HepG2 (cell line): ENCODE results near the gene SMIM1. TPM values are rescaled to one million over a fixed set of nuclear protein-coding genes. Genes with fewer than 3 reads are reported as not detected.

Experiments used
- ATAC-seq: fragments of 200-7000 bp; cut with Tn5 transposase; 3 replicates; pipeline ENCODE4 v1.9.1; 2020; ENCODE audit warnings: mild to moderate bottlenecking, moderate library complexity
- BruUV-seq: library from RNA; stranded (reverse); fragments of 400-500 nt; replicated peaks from 2 replicates; lab custom pipeline; 2021; lab: Mats Ljungman, UMichigan
- CTCF ChIA-PET: fragments of 300-600 bp; formaldehyde crosslinking; extraction: SDS; loops from one replicate; lab custom pipeline; 2021; ENCODE audit warnings: low total read pairs, inconsistent platforms, low intra/inter-chr PET ratio; lab: Yijun Ruan, JAX
- POLR2A ChIA-PET: fragments of 350-600 bp; sonication (Branson Sonifier 250); formaldehyde crosslinking; loops from one replicate; lab custom pipeline; 2020; ENCODE audit warnings: antibody characterized with exemption, inconsistent platforms; lab: Yijun Ruan, JAX
- DNase-seq: peaks from one replicate; pipeline ENCODE4 v3.0.0-alpha.2; 2015; ENCODE audit warnings: low spot score
- FAIRE-seq: peaks from 3 replicates; lab custom pipeline; 2011; peaks lifted over from hg19 to GRCh38; lab: Jason Lieb, UNC
- H2AFZ ChIP-seq: one replicate; pipeline ENCODE4 v1.6.1; 2011; ENCODE audit warnings: low read length, inconsistent platforms
- H3K27ac ChIP-seq: fragments of 300-600 bp; 3 replicates; pipeline ENCODE4 v1.8.0; 2011; ENCODE audit warnings: mixed run types, mild to moderate bottlenecking, mixed read lengths, low read length, inconsistent platforms; ENCODE audit not compliant: insufficient read depth; ENCODE audit errors: extremely low read length
- H3K27me3 ChIP-seq, 2 experiments: fragments of 200-600 bp in 1 of 2; 2 replicates in 1 of 2; 3 replicates in 1 of 2; pipeline versions ENCODE4 v1.6.0 to v1.8.0; 2011; ENCODE audit warnings: low read length in 2 of 2, mild to moderate bottlenecking in 2 of 2, moderate library complexity in 2 of 2, inconsistent platforms in 1 of 2; ENCODE audit not compliant: insufficient read depth in 2 of 2, control insufficient read depth in 1 of 2
- H3K36me3 ChIP-seq, 2 experiments: fragments of 200-600 bp in 1 of 2; replicated peaks in 1 of 2; 2 replicates in 1 of 2; 3 replicates in 1 of 2; pipeline versions ENCODE4 v1.5.1 to v1.8.0; 2011; ENCODE audit warnings: low read length in 2 of 2, inconsistent platforms in 1 of 2; ENCODE audit not compliant: insufficient read depth in 2 of 2, control insufficient read depth in 1 of 2
- H3K4me1 ChIP-seq: 2 replicates; pipeline ENCODE4 v1.5.1; 2012; ENCODE audit warnings: low read length, inconsistent platforms; ENCODE audit not compliant: insufficient read depth
- H3K4me2 ChIP-seq: 2 replicates; pipeline ENCODE4 v1.6.0; 2011; ENCODE audit warnings: low read depth, low read length, inconsistent platforms
- H3K4me3 ChIP-seq, 3 experiments: fragments of 200-600 bp in 1 of 3; sonication (generic), shearing (Covaris generic) in 1 of 3; replicated peaks in 1 of 3; 2 replicates each; pipeline ENCODE4 v1.5.1; 2011 to 2016; ENCODE audit warnings: low read length in 3 of 3, inconsistent platforms in 2 of 3, low read depth in 2 of 3, mild to moderate bottlenecking in 2 of 3, control low read depth in 1 of 3, mixed read lengths in 1 of 3; ENCODE audit not compliant: insufficient read depth in 1 of 3
- H3K79me2 ChIP-seq: one replicate; pipeline ENCODE4 v1.6.1; 2011; ENCODE audit warnings: low read length, inconsistent platforms; ENCODE audit not compliant: insufficient read depth
- H3K9ac ChIP-seq: 2 replicates; pipeline ENCODE4 v1.6.0; 2011; ENCODE audit warnings: mild to moderate bottlenecking, low read depth, low read length, inconsistent platforms; ENCODE audit not compliant: insufficient read depth
- H3K9me3 ChIP-seq: 2 replicates; pipeline ENCODE4 v1.5.1; 2012; ENCODE audit warnings: mild to moderate bottlenecking, low read length
- H4K20me1 ChIP-seq: 2 replicates; pipeline ENCODE4 v1.6.0; 2011; ENCODE audit warnings: inconsistent platforms, mild to moderate bottlenecking, low read length, moderate library complexity; ENCODE audit not compliant: insufficient read depth
- FOXA3 ChIP-seq: IDR thresholded peaks from 2 replicates; pipeline ENCODE4 v1.6.1; 2016; ENCODE audit warnings: missing genetic modification reagents, missing compliant biosample characterization
- FOXP1 ChIP-seq, 2 experiments: fragments of 450-650 bp in 1 of 2; IDR thresholded peaks; 2 replicates each; pipeline ENCODE4 v1.6.1; 2017 to 2018; ENCODE audit warnings: antibody characterized with exemption in 1 of 2
- KAT7 ChIP-seq: IDR thresholded peaks from 2 replicates; pipeline ENCODE4 v1.6.1; 2018; ENCODE audit warnings: borderline replicate concordance, missing compliant biosample characterization
- NCOA2 ChIP-seq: sonication (generic); formaldehyde crosslinking; IDR thresholded peaks from 2 replicates; pipeline ENCODE4 v1.8.0; 2022; ENCODE audit warnings: inconsistent platforms
- PHB2 ChIP-seq: fragments of 450-650 bp; IDR thresholded peaks from 2 replicates; pipeline ENCODE4 v1.6.1; 2018; ENCODE audit not compliant: partially characterized antibody
- RAD51 ChIP-seq: fragments of 450-650 bp; IDR thresholded peaks from 2 replicates; pipeline ENCODE4 v1.6.1; 2016; ENCODE audit warnings: borderline replicate concordance
- SAP130 ChIP-seq: IDR thresholded peaks from 2 replicates; pipeline ENCODE4 v1.6.1; 2016; ENCODE audit warnings: low read depth
- SRSF1 ChIP-seq: fragments of 200-400 bp; formaldehyde crosslinking; optimal IDR thresholded peaks from 2 replicates; pipeline ENCODE3; 2017; ENCODE audit warnings: mild to moderate bottlenecking, low read depth, low read length, moderate library complexity
- SRSF9 ChIP-seq: fragments of 200-400 bp; formaldehyde crosslinking; IDR thresholded peaks from 2 replicates; pipeline ENCODE4 v1.6.1; 2018; ENCODE audit warnings: borderline replicate concordance, mild to moderate bottlenecking, low read depth, low read length; ENCODE audit not compliant: insufficient read depth, poor library complexity, severe bottlenecking
- TCF12 ChIP-seq, 2 experiments: fragments of 450-650 bp in 1 of 2; sonication (generic) in 1 of 2; formaldehyde crosslinking in 1 of 2; IDR thresholded peaks; 2 replicates each; pipeline versions ENCODE4 v1.6.1 to v1.8.0; 2017 to 2022; ENCODE audit warnings: antibody characterized with exemption in 1 of 2, mild to moderate bottlenecking in 1 of 2, missing genetic modification reagents in 1 of 2, moderate library complexity in 1 of 2
- TEAD3 ChIP-seq: optimal IDR thresholded peaks from 2 replicates; pipeline ENCODE3; 2016; ENCODE audit warnings: borderline replicate concordance
- XRCC5 ChIP-seq: fragments of 200-400 bp; formaldehyde crosslinking; optimal IDR thresholded peaks from 2 replicates; pipeline ENCODE3; 2017; ENCODE audit warnings: mild to moderate bottlenecking, low read length
- ZBTB1 ChIP-seq: sonication (generic); formaldehyde crosslinking; IDR thresholded peaks from 2 replicates; pipeline ENCODE4 v1.4.0; 2020; ENCODE audit warnings: missing genetic modification reagents, borderline replicate concordance
- ZKSCAN5 ChIP-seq: sonication (generic); formaldehyde crosslinking; IDR thresholded peaks from 2 replicates; pipeline ENCODE4 v1.5.1; 2020; ENCODE audit warnings: mild to moderate bottlenecking, missing genetic modification reagents
- ZMAT3 ChIP-seq: sonication (generic); formaldehyde crosslinking; conservative IDR thresholded peaks from 2 replicates; pipeline ENCODE4 v1.7.0; 2021; ENCODE audit warnings: missing genetic modification reagents
- ZNF12 ChIP-seq: sonication (generic); formaldehyde crosslinking; IDR thresholded peaks from 2 replicates; pipeline ENCODE4 v1.5.0; 2020; ENCODE audit warnings: missing genetic modification reagents
- ZNF225 ChIP-seq: sonication (generic); formaldehyde crosslinking; IDR thresholded peaks from 2 replicates; pipeline ENCODE4 v1.4.0; 2020; ENCODE audit warnings: mild to moderate bottlenecking, missing genetic modification reagents
- ZNF546 ChIP-seq: sonication (generic); formaldehyde crosslinking; conservative IDR thresholded peaks from 2 replicates; pipeline ENCODE4 v1.8.1; 2023; ENCODE audit warnings: mild to moderate bottlenecking, missing genetic modification reagents
- ZNF547 ChIP-seq: sonication (generic); formaldehyde crosslinking; IDR thresholded peaks from 2 replicates; pipeline ENCODE4 v1.5.1; 2020; ENCODE audit warnings: mild to moderate bottlenecking, missing genetic modification reagents
- ZSCAN5A ChIP-seq: sonication (generic); formaldehyde crosslinking; IDR thresholded peaks from 2 replicates; pipeline ENCODE4 v1.8.0; 2022; ENCODE audit warnings: mild to moderate bottlenecking, missing genetic modification reagents, borderline replicate concordance
- WGBS: methylation state at CpG from one replicate; pipeline ENCODE4 v1.1.6; 2017; ENCODE audit warnings: low lambda C conversion rate; 5-methylcytosine and 5-hydroxymethylcytosine counted together
- in situ Hi-C: cut with HindIII; loops from 2 replicates; pipeline ENCODE4 v1.10.0; 2017; ENCODE audit warnings: low pct_unique_long_range_greater_than_20kb; ENCODE audit not compliant: extremely low pct_ligation_motif_present
- intact Hi-C: fragments of 100-400 bp; cut with micrococcal nuclease; formaldehyde crosslinking; loops from one replicate; pipeline ENCODE4 v1.10.0; 2022; ENCODE audit not compliant: unreplicated experiment
- polyA plus RNA-seq, 8 experiments: library from polyadenylated mRNA; depleted of rRNA in 3 of 8; stranded (reverse) in 7 of 8; unstranded in 1 of 8; fragments of >200 nt; fragmentation: Illumina TruSeq in 4 of 8; extraction: Trizol in 4 of 8; gene quantifications; 2 replicates each; pipeline versions ENCODE4 v1.2.1 to v1.2.3, GENCODE V29; 2011 to 2016; ENCODE audit warnings: low read depth in 4 of 8, missing spikeins in 1 of 8, mixed read lengths in 1 of 8; ENCODE audit not compliant: insufficient read depth in 1 of 8
- total RNA-seq, 5 experiments: library from RNA; depleted of rRNA; stranded (reverse); fragments of >200 nt; fragmentation: Illumina TruSeq; extraction: Trizol; gene quantifications; 2 replicates each; pipeline ENCODE4 v1.2.3, GENCODE V29; 2016; ENCODE audit warnings: low read depth in 1 of 5
- TF ChIP-seq, protein P1 (sequence below): sonication (generic); formaldehyde crosslinking; IDR thresholded peaks from 2 replicates; pipeline ENCODE4 v1.4.0; 2020; ENCODE audit warnings: missing genetic modification reagents, borderline replicate concordance

SMIM1 gene
- total and polyA plus RNA-seq, 2 of the 13 experiments (the other 11 are each of a cell fraction or from before 2014, with no cell fraction given) = 12.4 to 56.3 TPM

DNA sequence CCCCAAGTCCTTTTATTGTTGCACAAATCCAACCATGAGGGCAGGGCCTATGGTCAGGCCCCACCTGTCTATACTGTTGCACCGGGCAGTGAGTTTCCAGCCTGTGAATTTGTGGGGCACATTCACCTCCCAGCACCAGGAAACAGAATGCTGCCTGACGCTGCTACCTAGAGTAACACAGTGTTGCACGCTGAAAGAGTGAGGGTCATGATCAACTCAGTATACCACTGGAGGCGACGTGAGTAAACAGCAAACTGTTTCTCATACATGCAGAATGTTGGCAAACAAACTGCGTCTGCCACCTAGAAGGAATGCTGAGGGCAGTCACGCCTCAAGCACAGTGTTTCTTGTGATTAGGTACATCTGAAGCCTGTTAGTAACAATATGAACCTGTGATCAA is 37.1 kb downstream of the SMIM1 start:
- TF ChIP-seq ZMAT3 (CRISPR knock-in tag) = no peak
- no peak for TF ChIP-seq RAD51
- TF ChIP-seq TEAD3 (CRISPR knock-in tag) = peak; percentile 31
- TF ChIP-seq SRSF9 = no peak
- TF ChIP-seq ZSCAN5A (CRISPR knock-in tag) = no peak
- peak; percentile 57; the same call in 1 of the 2 replicates for TF ChIP-seq ZNF12 (CRISPR knock-in tag)
- TF ChIP-seq ZNF546 (CRISPR knock-in tag) = no peak
- no peak for TF ChIP-seq TCF12 (IDR thresholded peaks at IDR 0.05)
- no peak for TF ChIP-seq TCF12 (CRISPR knock-in tag; IDR thresholded peaks at IDR 0.05)
- no peak for TF ChIP-seq ZNF225
- TF ChIP-seq FOXA3 = peak; percentile 28; the same call in 1 of the 2 replicates
- TF ChIP-seq SRSF1 = no peak
- no peak for TF ChIP-seq ZNF547 (CRISPR knock-in tag)
- TF ChIP-seq, protein P1, sequence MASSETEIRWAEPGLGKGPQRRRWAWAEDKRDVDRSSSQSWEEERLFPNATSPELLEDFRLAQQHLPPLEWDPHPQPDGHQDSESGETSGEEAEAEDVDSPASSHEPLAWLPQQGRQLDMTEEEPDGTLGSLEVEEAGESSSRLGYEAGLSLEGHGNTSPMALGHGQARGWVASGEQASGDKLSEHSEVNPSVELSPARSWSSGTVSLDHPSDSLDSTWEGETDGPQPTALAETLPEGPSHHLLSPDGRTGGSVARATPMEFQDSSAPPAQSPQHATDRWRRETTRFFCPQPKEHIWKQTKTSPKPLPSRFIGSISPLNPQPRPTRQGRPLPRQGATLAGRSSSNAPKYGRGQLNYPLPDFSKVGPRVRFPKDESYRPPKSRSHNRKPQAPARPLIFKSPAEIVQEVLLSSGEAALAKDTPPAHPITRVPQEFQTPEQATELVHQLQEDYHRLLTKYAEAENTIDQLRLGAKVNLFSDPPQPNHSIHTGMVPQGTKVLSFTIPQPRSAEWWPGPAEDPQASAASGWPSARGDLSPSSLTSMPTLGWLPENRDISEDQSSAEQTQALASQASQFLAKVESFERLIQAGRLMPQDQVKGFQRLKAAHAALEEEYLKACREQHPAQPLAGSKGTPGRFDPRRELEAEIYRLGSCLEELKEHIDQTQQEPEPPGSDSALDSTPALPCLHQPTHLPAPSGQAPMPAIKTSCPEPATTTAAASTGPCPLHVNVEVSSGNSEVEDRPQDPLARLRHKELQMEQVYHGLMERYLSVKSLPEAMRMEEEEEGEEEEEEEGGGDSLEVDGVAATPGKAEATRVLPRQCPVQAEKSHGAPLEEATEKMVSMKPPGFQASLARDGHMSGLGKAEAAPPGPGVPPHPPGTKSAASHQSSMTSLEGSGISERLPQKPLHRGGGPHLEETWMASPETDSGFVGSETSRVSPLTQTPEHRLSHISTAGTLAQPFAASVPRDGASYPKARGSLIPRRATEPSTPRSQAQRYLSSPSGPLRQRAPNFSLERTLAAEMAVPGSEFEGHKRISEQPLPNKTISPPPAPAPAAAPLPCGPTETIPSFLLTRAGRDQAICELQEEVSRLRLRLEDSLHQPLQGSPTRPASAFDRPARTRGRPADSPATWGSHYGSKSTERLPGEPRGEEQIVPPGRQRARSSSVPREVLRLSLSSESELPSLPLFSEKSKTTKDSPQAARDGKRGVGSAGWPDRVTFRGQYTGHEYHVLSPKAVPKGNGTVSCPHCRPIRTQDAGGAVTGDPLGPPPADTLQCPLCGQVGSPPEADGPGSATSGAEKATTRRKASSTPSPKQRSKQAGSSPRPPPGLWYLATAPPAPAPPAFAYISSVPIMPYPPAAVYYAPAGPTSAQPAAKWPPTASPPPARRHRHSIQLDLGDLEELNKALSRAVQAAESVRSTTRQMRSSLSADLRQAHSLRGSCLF (CRISPR knock-in tag) = no peak
- no peak for TF ChIP-seq PHB2
- TF ChIP-seq SAP130 (CRISPR knock-in tag) = 0 out of 2 replicates have a peak, but pooled peaks have one; percentile 29
- TF ChIP-seq KAT7 (CRISPR knock-in tag) = no peak
- TF ChIP-seq NCOA2 (CRISPR knock-in tag) = no peak
- peak; percentile 73; the same call in 1 of the 2 replicates for TF ChIP-seq ZKSCAN5 (CRISPR knock-in tag)
- TF ChIP-seq FOXP1 (IDR thresholded peaks at IDR 0.05) = no peak
- TF ChIP-seq FOXP1 (CRISPR knock-in tag; IDR thresholded peaks at IDR 0.05) = peak; percentile 59; the same call in 1 of the 2 replicates
- no peak for TF ChIP-seq XRCC5
- no peak for TF ChIP-seq ZBTB1 (CRISPR knock-in tag)
- TF ChIP-seq, all 625 proteins: peak for 6
- peaks cover 0 to 6% of the 10 kb centered on the region in 2 experiments; a peak in 1 of 5 replicates for H3K27me3 ChIP-seq
- H3K9me3 ChIP-seq = no peaks in the 10 kb centered on the region
- no peaks in the 10 kb centered on the region for H4K20me1 ChIP-seq
- intact Hi-C loops = no loop called here
- H3K9ac ChIP-seq = no peak overlapping the region
- ChIA-PET POLR2A (no interaction called here), CTCF (no interaction called here)
- WGBS = 0% methylated on average over 2 of the region's 7 CpGs
- H3K4me2 ChIP-seq = peak overlapping the region; percentile 70
- in situ Hi-C loops = no loop called here
- H2AFZ ChIP-seq = no peak overlapping the region
- peaks cover 24% of the 10 kb centered on the region for H3K4me1 ChIP-seq
- no peaks in the 10 kb centered on the region for H3K36me3 ChIP-seq
- no peaks in the 10 kb centered on the region for H3K79me2 ChIP-seq
- BruUV-seq = no TSS peak
- no peak overlapping the region for H3K27ac ChIP-seq
- ATAC-seq (peak; percentile 64), FAIRE-seq (no peak), DNase-seq (no peak)
- H3K4me3 ChIP-seq = peak overlapping the region in 1 of 3 experiments; percentile 41; a peak in 1 of 6 replicates
